ENCODE data around the gene CMTM7. TPM values are rescaled to one million over a fixed set of nuclear protein-coding genes. Genes with fewer than 3 reads are reported as not detected.

The CMTM7 gene
- total and polyA plus RNA-seq, 2 of the 13 experiments (the other 11 are each of a cell fraction or from before 2014, with no cell fraction given): 20.9 to 21.4 TPM

- TF ChIP-seq ZNF737 (CRISPR knock-in tag; IDR thresholded peaks at IDR 0.05; ENCODE audit: borderline replicate concordance) (0 out of 2 replicates have a peak, but pooled peaks have one; percentile 85), FLYWCH1 (CRISPR knock-in tag; IDR thresholded peaks at IDR 0.05) (no peak), ZNF333 (CRISPR knock-in tag; IDR thresholded peaks at IDR 0.05; ENCODE audit: borderline replicate concordance) (no peak; the same call in 1 of the 2 replicates), ZNF234 (CRISPR knock-in tag; conservative IDR thresholded peaks at IDR 0.05) (0 out of 2 replicates have a peak, but pooled peaks have one; percentile 40), ZNF468 (CRISPR knock-in tag; IDR thresholded peaks at IDR 0.05) (no peak), TBX3 (IDR thresholded peaks at IDR 0.05; ENCODE audit: borderline replicate concordance) (no peak), PAWR (CRISPR knock-in tag; IDR thresholded peaks at IDR 0.05; ENCODE audit: borderline replicate concordance) (0 out of 2 replicates have a peak, but pooled peaks have one; percentile 54), ZNF343 (CRISPR knock-in tag; IDR thresholded peaks at IDR 0.05) (0 out of 2 replicates have a peak, but pooled peaks have one; percentile 54), MBNL3 (CRISPR knock-in tag; conservative IDR thresholded peaks at IDR 0.05) (no peak), HOXD1 (CRISPR knock-in tag; IDR thresholded peaks at IDR 0.05) (peak; percentile 44; the same call in 1 of the 2 replicates), CEBPB (IDR thresholded peaks at IDR 0.05; ENCODE audit: borderline replicate concordance, low read depth, low read length) (no peak), ATF1 (CRISPR knock-in tag; IDR thresholded peaks at IDR 0.05) (no peak), STAG1 (CRISPR knock-in tag; IDR thresholded peaks at IDR 0.05) (no peak; the same call in 1 of the 2 replicates), WIZ (CRISPR knock-in tag; IDR thresholded peaks at IDR 0.05) (no peak), ZSCAN29 (CRISPR knock-in tag; conservative IDR thresholded peaks at IDR 0.05) (no peak; the same call in 1 of the 2 replicates), MIER3 (CRISPR knock-in tag; IDR thresholded peaks at IDR 0.05; ENCODE audit: borderline replicate concordance) (no peak; the same call in 1 of the 2 replicates), ZSCAN5A (CRISPR knock-in tag; IDR thresholded peaks at IDR 0.05; ENCODE audit: borderline replicate concordance) (no peak; the same call in 1 of the 2 replicates), ARHGAP35 (CRISPR knock-in tag; IDR thresholded peaks at IDR 0.05; ENCODE audit: borderline replicate concordance) (peak; percentile 69; the same call in 1 of the 2 replicates), HDAC1 (CRISPR knock-in tag; IDR thresholded peaks at IDR 0.05) (peak; percentile 75)
- TF ChIP-seq, protein P1, sequence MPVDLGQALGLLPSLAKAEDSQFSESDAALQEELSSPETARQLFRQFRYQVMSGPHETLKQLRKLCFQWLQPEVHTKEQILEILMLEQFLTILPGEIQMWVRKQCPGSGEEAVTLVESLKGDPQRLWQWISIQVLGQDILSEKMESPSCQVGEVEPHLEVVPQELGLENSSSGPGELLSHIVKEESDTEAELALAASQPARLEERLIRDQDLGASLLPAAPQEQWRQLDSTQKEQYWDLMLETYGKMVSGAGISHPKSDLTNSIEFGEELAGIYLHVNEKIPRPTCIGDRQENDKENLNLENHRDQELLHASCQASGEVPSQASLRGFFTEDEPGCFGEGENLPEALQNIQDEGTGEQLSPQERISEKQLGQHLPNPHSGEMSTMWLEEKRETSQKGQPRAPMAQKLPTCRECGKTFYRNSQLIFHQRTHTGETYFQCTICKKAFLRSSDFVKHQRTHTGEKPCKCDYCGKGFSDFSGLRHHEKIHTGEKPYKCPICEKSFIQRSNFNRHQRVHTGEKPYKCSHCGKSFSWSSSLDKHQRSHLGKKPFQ (CRISPR knock-in tag; IDR thresholded peaks at IDR 0.05; ENCODE audit: insufficient replicate concordance): peak; percentile 82
- TF ChIP-seq, protein P2, sequence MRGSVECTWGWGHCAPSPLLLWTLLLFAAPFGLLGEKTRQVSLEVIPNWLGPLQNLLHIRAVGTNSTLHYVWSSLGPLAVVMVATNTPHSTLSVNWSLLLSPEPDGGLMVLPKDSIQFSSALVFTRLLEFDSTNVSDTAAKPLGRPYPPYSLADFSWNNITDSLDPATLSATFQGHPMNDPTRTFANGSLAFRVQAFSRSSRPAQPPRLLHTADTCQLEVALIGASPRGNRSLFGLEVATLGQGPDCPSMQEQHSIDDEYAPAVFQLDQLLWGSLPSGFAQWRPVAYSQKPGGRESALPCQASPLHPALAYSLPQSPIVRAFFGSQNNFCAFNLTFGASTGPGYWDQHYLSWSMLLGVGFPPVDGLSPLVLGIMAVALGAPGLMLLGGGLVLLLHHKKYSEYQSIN (CRISPR knock-in tag; IDR thresholded peaks at IDR 0.05; ENCODE audit: borderline replicate concordance): no peak
- TF ChIP-seq, protein P3, sequence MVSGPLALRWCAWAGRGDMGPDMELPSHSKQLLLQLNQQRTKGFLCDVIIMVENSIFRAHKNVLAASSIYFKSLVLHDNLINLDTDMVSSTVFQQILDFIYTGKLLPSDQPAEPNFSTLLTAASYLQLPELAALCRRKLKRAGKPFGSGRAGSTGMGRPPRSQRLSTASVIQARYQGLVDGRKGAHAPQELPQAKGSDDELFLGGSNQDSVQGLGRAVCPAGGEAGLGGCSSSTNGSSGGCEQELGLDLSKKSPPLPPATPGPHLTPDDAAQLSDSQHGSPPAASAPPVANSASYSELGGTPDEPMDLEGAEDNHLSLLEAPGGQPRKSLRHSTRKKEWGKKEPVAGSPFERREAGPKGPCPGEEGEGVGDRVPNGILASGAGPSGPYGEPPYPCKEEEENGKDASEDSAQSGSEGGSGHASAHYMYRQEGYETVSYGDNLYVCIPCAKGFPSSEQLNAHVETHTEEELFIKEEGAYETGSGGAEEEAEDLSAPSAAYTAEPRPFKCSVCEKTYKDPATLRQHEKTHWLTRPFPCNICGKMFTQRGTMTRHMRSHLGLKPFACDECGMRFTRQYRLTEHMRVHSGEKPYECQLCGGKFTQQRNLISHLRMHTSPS (CRISPR knock-in tag; IDR thresholded peaks at IDR 0.05; ENCODE audit: low read depth): peak; percentile 73; the same call in 1 of the 2 replicates
- TF ChIP-seq, protein P4, sequence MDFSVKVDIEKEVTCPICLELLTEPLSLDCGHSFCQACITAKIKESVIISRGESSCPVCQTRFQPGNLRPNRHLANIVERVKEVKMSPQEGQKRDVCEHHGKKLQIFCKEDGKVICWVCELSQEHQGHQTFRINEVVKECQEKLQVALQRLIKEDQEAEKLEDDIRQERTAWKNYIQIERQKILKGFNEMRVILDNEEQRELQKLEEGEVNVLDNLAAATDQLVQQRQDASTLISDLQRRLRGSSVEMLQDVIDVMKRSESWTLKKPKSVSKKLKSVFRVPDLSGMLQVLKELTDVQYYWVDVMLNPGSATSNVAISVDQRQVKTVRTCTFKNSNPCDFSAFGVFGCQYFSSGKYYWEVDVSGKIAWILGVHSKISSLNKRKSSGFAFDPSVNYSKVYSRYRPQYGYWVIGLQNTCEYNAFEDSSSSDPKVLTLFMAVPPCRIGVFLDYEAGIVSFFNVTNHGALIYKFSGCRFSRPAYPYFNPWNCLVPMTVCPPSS (IDR thresholded peaks at IDR 0.05): no peak
Measured at GRCh38 chr3:32401556-32402081, 10.0 kb downstream of the CMTM7 start (continued).
